ENCODE data around the gene LIMS3.
"Not testable (repeated sequence)": the region's sequence is repeated elsewhere in the genome, so short reads cannot be mapped to it uniquely, and the experiment has no call there.

The LIMS3 gene

GRCh38 chr2:109898462-109899336, at the start of gene LIMS3:
Gene LIMS3 (plus strand): TSS chr2:109898688. CDS start chr2:109898729, 41 bp downstream.
- DNase-seq, result not testable (repeated sequence)

- not testable (repeated sequence) for DNase-seq
Measured at GRCh38 chr2:109871129-109871751, 27.2 kb upstream of the LIMS3 start.

GRCh38 chr2:109876625-109877024, 21.9 kb upstream of the LIMS3 start:
- DNase-seq, result not testable (repeated sequence)

- DNase-seq, result not testable (repeated sequence)
Measured at GRCh38 chr2:109882112-109882511, 16.4 kb upstream of the LIMS3 start.

- DNase-seq, result not testable (repeated sequence)
Measured at GRCh38 chr2:109888414-109888813, 10.1 kb upstream of the LIMS3 start.

- DNase-seq, result not testable (repeated sequence)
Measured at GRCh38 chr2:109889909-109890308, 8.6 kb upstream of the LIMS3 start.

- DNase-seq, result not testable (repeated sequence)
Measured at GRCh38 chr2:109891024-109891423, 7.5 kb upstream of the LIMS3 start.

- not testable (repeated sequence) for DNase-seq
Measured at GRCh38 chr2:109893736-109894135, 4.8 kb upstream of the LIMS3 start.

GRCh38 chr2:109894141-109894540, 4.3 kb upstream of the LIMS3 start:
- DNase-seq, result not testable (repeated sequence)

- DNase-seq, result not testable (repeated sequence)
Measured at GRCh38 chr2:109895090-109895869, 3.2 kb upstream of the LIMS3 start.

GRCh38 chr2:109896212-109896611, 2.3 kb upstream of the LIMS3 start:
- DNase-seq, result not testable (repeated sequence)

- DNase-seq, result not testable (repeated sequence)
Measured at GRCh38 chr2:109897769-109898461, 573 bp upstream of the LIMS3 start.

GRCh38 chr2:109905796-109906195, 7.3 kb downstream of the LIMS3 start:
- DNase-seq, result not testable (repeated sequence)

- DNase-seq, result not testable (repeated sequence)
Measured at GRCh38 chr2:109908626-109909025, 10.1 kb downstream of the LIMS3 start.

GRCh38 chr2:109910789-109911188, 12.3 kb downstream of the LIMS3 start:
- DNase-seq, result not testable (repeated sequence)

GRCh38 chr2:109913911-109914310, 15.4 kb downstream of the LIMS3 start:
- DNase-seq, result not testable (repeated sequence)

GRCh38 chr2:109914552-109914951, 16.1 kb downstream of the LIMS3 start:
- not testable (repeated sequence) for DNase-seq

GRCh38 chr2:109915830-109916229, 17.3 kb downstream of the LIMS3 start:
- DNase-seq, result not testable (repeated sequence)

- not testable (repeated sequence) for DNase-seq
Measured at GRCh38 chr2:109920162-109920561, 21.7 kb downstream of the LIMS3 start.

GRCh38 chr2:109921543-109922384, 23.3 kb downstream of the LIMS3 start:
- DNase-seq, result not testable (repeated sequence)

GRCh38 chr2:109924481-109924880, 26.0 kb downstream of the LIMS3 start:
- not testable (repeated sequence) for DNase-seq
